Brain microvascular endothelial cell (primary cell): ENCODE measurements around the gene KCTD17.

Experiments
- DNase-seq: peaks from one replicate; pipeline ENCODE4 v3.0.0-alpha.2; 2020
- H3K27ac ChIP-seq: fragments of 250-450 bp; sonication (Bioruptor Pico); 2 replicates; pipeline ENCODE4 v1.5.1; 2020; ENCODE audit warnings: mild to moderate bottlenecking, moderate library complexity
- H3K27me3 ChIP-seq: fragments of 250-450 bp; sonication (Bioruptor Pico); replicated peaks from 2 replicates; pipeline ENCODE4 v1.5.1; 2020; ENCODE audit warnings: mild to moderate bottlenecking
- H3K36me3 ChIP-seq: fragments of 250-450 bp; sonication (Bioruptor Pico); replicated peaks from 2 replicates; pipeline ENCODE4 v1.5.1; 2020; ENCODE audit warnings: mild to moderate bottlenecking
- H3K4me3 ChIP-seq: 2 replicates; pipeline ENCODE4 v1.5.1; 2011; ENCODE audit warnings: low read depth, mild to moderate bottlenecking, control low read depth, low read length, moderate library complexity
- in situ Hi-C: cut with HindIII; loops from 2 replicates; pipeline ENCODE4 v1.10.0; 2017; ENCODE audit warnings: low sequenced_read_pairs, low pct_ligation_motif_present
- TF ChIP-seq, protein P1 (sequence below): IDR thresholded peaks from 2 replicates; pipeline ENCODE4 v1.5.1; 2011; ENCODE audit warnings: low read depth, mild to moderate bottlenecking, moderate library complexity, low read length, control low read depth, inconsistent platforms; ENCODE audit errors: missing control alignments

KCTD17 gene

DNA sequence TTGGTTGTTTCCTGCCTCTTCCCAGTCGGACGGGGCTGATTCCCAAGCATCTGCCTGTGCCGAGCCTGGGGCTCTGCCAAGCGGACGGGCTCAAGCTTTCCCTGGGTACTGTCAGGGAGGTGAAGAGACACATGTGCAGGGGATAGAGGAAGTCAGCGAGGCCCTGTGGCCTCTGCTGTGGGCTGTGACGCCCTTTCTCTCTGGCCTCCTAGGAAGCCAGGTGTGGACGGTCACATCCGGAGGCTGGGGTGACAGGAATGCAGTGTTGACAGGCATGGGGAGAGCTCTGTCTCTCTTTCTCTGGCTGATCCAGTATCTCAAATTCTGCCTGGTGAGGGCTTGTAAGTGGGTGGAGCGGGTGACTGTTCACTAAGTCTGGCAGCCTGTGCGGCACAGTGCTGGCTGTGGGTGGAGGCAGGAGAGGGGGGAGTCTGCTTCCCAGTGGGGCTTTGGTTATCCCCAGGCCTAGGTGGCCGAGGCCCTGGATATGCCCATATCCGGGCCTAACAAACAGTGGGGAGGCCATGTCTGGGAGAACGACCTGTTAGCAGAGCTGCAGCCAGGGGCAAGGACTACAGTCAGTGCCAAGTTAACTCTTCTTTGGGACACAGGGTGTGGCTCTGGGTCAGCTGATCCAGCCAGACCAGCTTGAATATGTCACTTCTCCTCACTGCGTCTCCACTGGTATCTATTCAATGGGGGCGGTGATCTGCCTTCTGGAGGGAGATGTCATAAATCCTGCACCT lies 1.9 kb downstream of the KCTD17 start:
- H3K27ac ChIP-seq, result no peak overlapping the region
- no peaks in the 10 kb centered on the region for H3K27me3 ChIP-seq
- H3K36me3 ChIP-seq, result peaks cover 11% of the 10 kb centered on the region
- TF ChIP-seq, protein P1, sequence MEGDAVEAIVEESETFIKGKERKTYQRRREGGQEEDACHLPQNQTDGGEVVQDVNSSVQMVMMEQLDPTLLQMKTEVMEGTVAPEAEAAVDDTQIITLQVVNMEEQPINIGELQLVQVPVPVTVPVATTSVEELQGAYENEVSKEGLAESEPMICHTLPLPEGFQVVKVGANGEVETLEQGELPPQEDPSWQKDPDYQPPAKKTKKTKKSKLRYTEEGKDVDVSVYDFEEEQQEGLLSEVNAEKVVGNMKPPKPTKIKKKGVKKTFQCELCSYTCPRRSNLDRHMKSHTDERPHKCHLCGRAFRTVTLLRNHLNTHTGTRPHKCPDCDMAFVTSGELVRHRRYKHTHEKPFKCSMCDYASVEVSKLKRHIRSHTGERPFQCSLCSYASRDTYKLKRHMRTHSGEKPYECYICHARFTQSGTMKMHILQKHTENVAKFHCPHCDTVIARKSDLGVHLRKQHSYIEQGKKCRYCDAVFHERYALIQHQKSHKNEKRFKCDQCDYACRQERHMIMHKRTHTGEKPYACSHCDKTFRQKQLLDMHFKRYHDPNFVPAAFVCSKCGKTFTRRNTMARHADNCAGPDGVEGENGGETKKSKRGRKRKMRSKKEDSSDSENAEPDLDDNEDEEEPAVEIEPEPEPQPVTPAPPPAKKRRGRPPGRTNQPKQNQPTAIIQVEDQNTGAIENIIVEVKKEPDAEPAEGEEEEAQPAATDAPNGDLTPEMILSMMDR, result no peak
- in situ Hi-C loops, result no loop called here
- no peak for DNase-seq
- no peak overlapping the region for H3K4me3 ChIP-seq

DNA sequence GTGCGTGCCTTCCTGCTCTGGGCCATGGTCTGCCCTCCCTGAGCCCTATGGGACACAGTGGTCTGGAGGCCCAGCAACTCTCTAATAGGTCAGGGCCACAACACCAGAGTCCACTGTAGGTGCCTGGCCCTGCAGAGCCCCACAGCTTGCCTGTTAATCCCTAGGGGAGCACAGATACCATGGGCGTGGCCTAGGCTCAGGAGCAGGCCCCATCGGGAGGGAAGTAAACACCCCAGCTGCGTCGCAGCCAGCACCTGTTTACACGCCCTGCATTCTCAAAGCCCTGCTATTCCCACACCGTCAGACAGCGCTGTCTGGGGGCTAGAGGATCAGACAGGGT lies 2.5 kb downstream of the KCTD17 start:
- Histone ChIP-seq H3K27ac (no peak overlapping the region), H3K4me3 (no peak overlapping the region), H3K27me3 (no peaks in the 10 kb centered on the region), H3K36me3 (peaks cover 11% of the 10 kb centered on the region)
- in situ Hi-C loops, result no loop called here
- no peak for DNase-seq
- TF ChIP-seq, protein P1, result no peak

DNA sequence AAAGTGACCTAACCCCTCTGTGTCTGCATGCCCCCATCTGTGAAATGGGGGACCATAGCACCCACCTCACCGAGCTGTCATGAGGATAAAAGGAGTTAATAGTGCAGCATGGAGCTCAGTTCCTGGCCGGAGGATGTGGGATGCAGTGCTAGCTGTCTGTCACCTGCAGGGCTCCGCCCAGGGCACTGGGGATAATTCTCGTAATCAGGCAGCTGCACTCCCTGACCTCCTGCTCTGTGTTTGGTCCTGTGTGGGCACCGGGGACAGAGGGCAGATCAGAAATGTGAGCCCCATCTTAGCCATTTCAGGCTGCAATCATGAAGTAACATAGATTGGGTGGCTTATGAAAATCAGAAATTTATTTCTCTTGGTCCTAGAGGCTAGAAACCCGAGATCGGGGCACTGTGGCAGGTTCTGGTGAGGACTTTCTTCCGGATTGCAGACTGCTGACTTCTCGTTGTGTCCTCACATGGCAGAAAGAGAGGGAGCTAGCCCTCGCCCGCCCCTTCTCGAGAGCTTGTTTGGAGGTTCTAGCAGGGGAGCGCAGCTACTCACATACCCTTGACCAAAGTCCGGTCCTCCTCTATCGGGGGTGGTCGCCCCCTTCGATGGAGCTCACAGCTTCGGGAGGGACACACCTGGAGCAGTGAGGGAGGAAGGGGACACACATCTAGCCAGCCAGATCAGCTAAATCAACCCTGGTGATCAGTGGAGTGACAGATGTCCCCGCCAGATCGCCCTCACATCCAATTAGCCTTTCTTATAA lies 3.2 kb downstream of the KCTD17 start:
- in situ Hi-C loops, result no loop called here
- H3K4me3 ChIP-seq, result no peak overlapping the region
- TF ChIP-seq, protein P1, result no peak
- no peaks in the 10 kb centered on the region for H3K27me3 ChIP-seq
- peaks cover 12% of the 10 kb centered on the region for H3K36me3 ChIP-seq
- H3K27ac ChIP-seq, result no peak overlapping the region
- DNase-seq, result no peak

DNA sequence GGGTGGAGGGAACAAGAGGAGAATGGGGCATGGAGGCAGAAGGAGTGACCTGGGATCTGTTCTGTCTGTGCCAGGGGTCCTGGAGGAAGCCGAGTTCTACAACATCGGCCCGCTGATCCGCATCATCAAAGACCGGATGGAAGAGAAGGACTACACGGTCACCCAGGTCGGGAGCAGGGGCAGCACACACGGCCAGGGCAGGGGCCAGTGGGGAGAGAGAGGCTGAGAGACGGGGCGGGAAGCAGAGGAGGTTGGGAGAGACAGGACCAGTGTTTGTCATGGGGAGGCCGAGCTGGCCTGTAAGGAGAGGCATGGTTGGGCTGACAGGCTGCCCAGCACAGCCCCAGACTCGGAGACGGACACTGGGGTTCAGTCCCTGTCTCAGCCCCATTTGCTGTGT lies 4.7 kb downstream of the KCTD17 start:
- Histone ChIP-seq H3K27me3 (no peaks in the 10 kb centered on the region), H3K4me3 (no peak overlapping the region), H3K36me3 (peaks cover 13% of the 10 kb centered on the region), H3K27ac (no peak overlapping the region)
- DNase-seq, result no peak
- TF ChIP-seq, protein P1, result no peak
- in situ Hi-C loops, result no loop called here

GRCh38 chr22:37057226-37057625 lies 5.7 kb downstream of the KCTD17 start:
- TF ChIP-seq, protein P1, result no peak

More at GRCh38 chr22:37057226-37057625, 5.7 kb downstream of the KCTD17 start:
- in situ Hi-C loops, result no loop called here
- H3K36me3 ChIP-seq, result peaks cover 13% of the 10 kb centered on the region
- no peaks in the 10 kb centered on the region for H3K27me3 ChIP-seq
- no peak overlapping the region for H3K4me3 ChIP-seq
- no peak overlapping the region for H3K27ac ChIP-seq
- DNase-seq, result no peak
